ENCODE results near the gene CFAP100. TPM values are rescaled to one million over a fixed set of nuclear protein-coding genes. Genes with fewer than 3 reads are reported as not detected.

The CFAP100 gene
- total RNA-seq, 1 experiment from 2014 or later: not detected

- CTCF ChIA-PET: no interaction called here
Measured at GRCh38 chr3:126378341-126378751, 16.4 kb upstream of the CFAP100 start.

GRCh38 chr3:126380011-126380768 is 14.5 kb upstream of the CFAP100 start:
- no peaks in the 10 kb centered on the region for H3F3A ChIP-seq (ENCODE audit: insufficient read depth, low read depth)
- POLR2A ChIA-PET (ENCODE audit: unreplicated experiment): no interaction called here
- H4K20me1 ChIP-seq (ENCODE audit: insufficient read depth): no peaks in the 10 kb centered on the region
- H3K4me1 ChIP-seq (replicated peaks; ENCODE audit: insufficient read depth): no peaks in the 10 kb centered on the region
- H3K9me3 ChIP-seq (ENCODE audit: insufficient read depth, low read depth): no peaks in the 10 kb centered on the region
- no peaks in the 10 kb centered on the region for H3K9me2 ChIP-seq (ENCODE audit: insufficient read depth)
- H3K36me3 ChIP-seq (ENCODE audit: low read depth): no peaks in the 10 kb centered on the region
- no peak overlapping the region for H3K4me3 ChIP-seq
- 0 out of 2 replicates have a peak, but pooled peaks cover 9% of the 10 kb centered on the region for H3K27me3 ChIP-seq (ENCODE audit: insufficient read depth, low read depth)
- no peak overlapping the region for H2AFZ ChIP-seq
- TF ChIP-seq CTCF (conservative IDR thresholded peaks at IDR 0.05) (no peak), EZH2 (IDR thresholded peaks at IDR 0.05; ENCODE audit: low read depth) (no peak)
- no peak for DNase-seq
- no peak overlapping the region for H3K27ac ChIP-seq
- H3K4me2 ChIP-seq: no peak overlapping the region
- no TSS peak for BruUV-seq (replicated peaks)
- no peaks in the 10 kb centered on the region for H3K79me2 ChIP-seq (ENCODE audit: low read depth)
- CTCF ChIA-PET: no interaction called here
- intact Hi-C loops (cut with micrococcal nuclease; ENCODE audit: unreplicated experiment): no loop called here

More at GRCh38 chr3:126378341-126378751, 16.4 kb upstream of the CFAP100 start:
- Histone ChIP-seq H3K9me2 (ENCODE audit: insufficient read depth) (no peaks in the 10 kb centered on the region), H3K27me3 (ENCODE audit: insufficient read depth, low read depth) (0 out of 2 replicates have a peak, but pooled peaks cover 9% of the 10 kb centered on the region), H3K79me2 (ENCODE audit: low read depth) (no peaks in the 10 kb centered on the region), H3K27ac (no peak overlapping the region), H3K36me3 (ENCODE audit: low read depth) (no peaks in the 10 kb centered on the region), H3K4me1 (replicated peaks; ENCODE audit: insufficient read depth) (no peaks in the 10 kb centered on the region), H4K20me1 (ENCODE audit: insufficient read depth) (no peaks in the 10 kb centered on the region), H3K4me3 (no peak overlapping the region), H3K4me2 (no peak overlapping the region), H3K9me3 (ENCODE audit: insufficient read depth, low read depth) (no peaks in the 10 kb centered on the region), H3F3A (ENCODE audit: insufficient read depth, low read depth) (no peaks in the 10 kb centered on the region), H2AFZ (no peak overlapping the region)
- POLR2A ChIA-PET (ENCODE audit: unreplicated experiment): no interaction called here
- intact Hi-C loops (cut with micrococcal nuclease; ENCODE audit: unreplicated experiment): no loop called here
- BruUV-seq (replicated peaks): no TSS peak
- no peak for DNase-seq
- TF ChIP-seq EZH2 (IDR thresholded peaks at IDR 0.05; ENCODE audit: low read depth) (no peak), CTCF (conservative IDR thresholded peaks at IDR 0.05) (no peak)

- Histone ChIP-seq H4K20me1 (ENCODE audit: insufficient read depth) (no peaks in the 10 kb centered on the region), H3K36me3 (ENCODE audit: low read depth) (no peaks in the 10 kb centered on the region), H3K27ac (no peak overlapping the region), H3K4me1 (replicated peaks; ENCODE audit: insufficient read depth) (no peaks in the 10 kb centered on the region), H2AFZ (no peak overlapping the region), H3K27me3 (ENCODE audit: insufficient read depth, low read depth) (0 out of 2 replicates have a peak, but pooled peaks cover 9% of the 10 kb centered on the region), H3K9me2 (ENCODE audit: insufficient read depth) (no peaks in the 10 kb centered on the region), H3K4me3 (no peak overlapping the region), H3K9me3 (ENCODE audit: insufficient read depth, low read depth) (no peaks in the 10 kb centered on the region), H3F3A (ENCODE audit: insufficient read depth, low read depth) (no peaks in the 10 kb centered on the region), H3K79me2 (ENCODE audit: low read depth) (no peaks in the 10 kb centered on the region), H3K4me2 (no peak overlapping the region)
- BruUV-seq (replicated peaks): no TSS peak
- POLR2A ChIA-PET (ENCODE audit: unreplicated experiment): no interaction called here
- TF ChIP-seq CTCF (conservative IDR thresholded peaks at IDR 0.05) (no peak), EZH2 (IDR thresholded peaks at IDR 0.05; ENCODE audit: low read depth) (no peak)
- no peak for DNase-seq
- intact Hi-C loops (cut with micrococcal nuclease; ENCODE audit: unreplicated experiment): no loop called here
- CTCF ChIA-PET: no interaction called here
Measured at GRCh38 chr3:126381966-126382365, 12.7 kb upstream of the CFAP100 start.

All from PC-9 (cell line).